Measurements from ENCODE around the gene PRCP. TPM values are rescaled to one million over a fixed set of nuclear protein-coding genes. Genes with fewer than 3 reads are reported as not detected.

PRCP gene
- total and polyA plus RNA-seq, 7 donors, result 11.5 to 23.5 (median 12.1) TPM

DNA sequence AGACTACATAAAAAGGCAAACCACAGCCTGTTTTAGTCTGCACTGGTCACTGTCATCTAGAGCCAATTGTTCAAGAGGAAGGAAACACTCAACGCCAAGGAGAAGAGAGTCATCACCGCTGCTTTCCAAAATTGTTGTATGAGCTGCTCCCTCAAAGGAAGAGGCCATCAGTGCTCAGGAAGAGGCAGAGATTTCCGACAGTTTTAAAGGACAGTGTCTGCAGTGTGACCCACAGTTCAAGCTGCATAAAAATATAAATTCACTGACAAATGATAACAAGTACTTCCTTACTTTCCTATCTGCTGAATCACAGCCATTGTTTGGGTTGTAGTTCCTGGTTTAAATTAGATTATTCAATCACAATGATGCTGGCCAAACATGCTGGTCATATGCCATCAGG, 16.4 kb downstream of the PRCP start:
- peak in 1 of 4 donors; percentile 39 for ATAC-seq
- H3K27ac ChIP-seq, result no peak overlapping the region
- no peaks in the 10 kb centered on the region for H3K27me3 ChIP-seq (ENCODE audit: insufficient read depth in 3 of 3, low read length in 2 of 3)
- H3K36me3 ChIP-seq (ENCODE audit: insufficient read depth in 1 of 2, low read depth in 1 of 2), result no peaks in the 10 kb centered on the region
- WGBS, 3 donors, result 60 to 81% (median 63%) methylated on average over 3 of the region's 3 CpGs
- TF ChIP-seq, protein P1, sequence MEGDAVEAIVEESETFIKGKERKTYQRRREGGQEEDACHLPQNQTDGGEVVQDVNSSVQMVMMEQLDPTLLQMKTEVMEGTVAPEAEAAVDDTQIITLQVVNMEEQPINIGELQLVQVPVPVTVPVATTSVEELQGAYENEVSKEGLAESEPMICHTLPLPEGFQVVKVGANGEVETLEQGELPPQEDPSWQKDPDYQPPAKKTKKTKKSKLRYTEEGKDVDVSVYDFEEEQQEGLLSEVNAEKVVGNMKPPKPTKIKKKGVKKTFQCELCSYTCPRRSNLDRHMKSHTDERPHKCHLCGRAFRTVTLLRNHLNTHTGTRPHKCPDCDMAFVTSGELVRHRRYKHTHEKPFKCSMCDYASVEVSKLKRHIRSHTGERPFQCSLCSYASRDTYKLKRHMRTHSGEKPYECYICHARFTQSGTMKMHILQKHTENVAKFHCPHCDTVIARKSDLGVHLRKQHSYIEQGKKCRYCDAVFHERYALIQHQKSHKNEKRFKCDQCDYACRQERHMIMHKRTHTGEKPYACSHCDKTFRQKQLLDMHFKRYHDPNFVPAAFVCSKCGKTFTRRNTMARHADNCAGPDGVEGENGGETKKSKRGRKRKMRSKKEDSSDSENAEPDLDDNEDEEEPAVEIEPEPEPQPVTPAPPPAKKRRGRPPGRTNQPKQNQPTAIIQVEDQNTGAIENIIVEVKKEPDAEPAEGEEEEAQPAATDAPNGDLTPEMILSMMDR (IDR thresholded peaks at IDR 0.05), result no peak
- intact Hi-C loops (cut with DNase I), result no loop called here
- H3K4me3 ChIP-seq, result no peak overlapping the region
- H3K9me3 ChIP-seq, result no peaks in the 10 kb centered on the region
- no peak for DNase-seq
- no peaks in the 10 kb centered on the region for H3K4me1 ChIP-seq

DNA sequence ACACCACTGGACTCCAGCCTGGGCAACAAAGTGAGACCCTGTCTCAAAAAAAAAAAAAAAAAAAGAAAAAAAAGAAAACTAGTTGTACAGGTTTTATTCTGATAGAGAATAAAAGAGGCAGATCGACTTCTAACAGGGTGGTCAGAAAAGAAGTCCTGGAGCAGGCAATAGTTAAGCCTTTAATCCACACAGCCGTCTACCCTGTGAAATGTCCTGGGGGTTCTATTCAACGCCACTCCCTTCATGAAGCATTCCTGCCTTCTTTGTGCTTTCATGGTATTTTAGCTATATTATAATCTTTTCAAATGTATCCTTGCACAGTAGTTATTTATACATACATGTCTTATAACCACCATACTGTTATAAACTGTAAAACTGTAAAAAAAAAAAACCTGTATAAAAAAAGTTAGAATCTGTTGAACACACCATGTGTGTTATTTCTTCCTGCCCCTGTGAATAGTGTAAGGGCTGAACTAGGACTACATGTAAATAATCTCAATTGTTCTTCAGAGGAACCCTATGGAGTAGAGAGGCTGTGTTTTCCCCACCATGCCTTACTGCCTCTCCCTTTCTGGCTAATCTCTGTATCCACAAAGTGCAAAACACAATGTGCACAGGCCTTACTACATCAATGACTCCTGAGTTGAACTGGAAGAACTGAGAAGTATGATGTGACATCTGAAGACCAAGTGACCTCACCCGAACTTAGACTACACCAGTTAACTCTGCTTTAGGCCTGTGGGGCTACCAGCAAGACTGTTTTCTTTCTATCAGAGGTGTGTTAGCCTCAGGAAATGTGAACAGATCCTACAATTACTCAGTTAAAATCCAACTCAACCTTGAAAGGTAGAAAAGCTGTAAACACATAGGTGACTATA, 25.3 kb downstream of the PRCP start:
- no peak overlapping the region for H3K27ac ChIP-seq
- intact Hi-C loops (cut with DNase I), result loop anchor here in 1 of 2 donors (5.0 kb wide), 1 partner anchor 52 kb away; no protein-coding TSS in a partner anchor
- H3K9me3 ChIP-seq, result no peaks in the 10 kb centered on the region
- ATAC-seq (no peak), DNase-seq (no peak)
- TF ChIP-seq, protein P1 (IDR thresholded peaks at IDR 0.05), result no peak
- H3K27me3 ChIP-seq (ENCODE audit: insufficient read depth in 3 of 3, low read length in 2 of 3), result no peaks in the 10 kb centered on the region
- peaks cover 0 to 2% of the 10 kb centered on the region in 2 donors for H3K36me3 ChIP-seq (ENCODE audit: insufficient read depth in 1 of 2, low read depth in 1 of 2)
- WGBS, 3 donors, result 85 to 86% (median 85%) methylated on average over 4 of the region's 4 CpGs
- no peak overlapping the region for H3K4me3 ChIP-seq
- H3K4me1 ChIP-seq, result peaks cover 6% of the 10 kb centered on the region

DNA sequence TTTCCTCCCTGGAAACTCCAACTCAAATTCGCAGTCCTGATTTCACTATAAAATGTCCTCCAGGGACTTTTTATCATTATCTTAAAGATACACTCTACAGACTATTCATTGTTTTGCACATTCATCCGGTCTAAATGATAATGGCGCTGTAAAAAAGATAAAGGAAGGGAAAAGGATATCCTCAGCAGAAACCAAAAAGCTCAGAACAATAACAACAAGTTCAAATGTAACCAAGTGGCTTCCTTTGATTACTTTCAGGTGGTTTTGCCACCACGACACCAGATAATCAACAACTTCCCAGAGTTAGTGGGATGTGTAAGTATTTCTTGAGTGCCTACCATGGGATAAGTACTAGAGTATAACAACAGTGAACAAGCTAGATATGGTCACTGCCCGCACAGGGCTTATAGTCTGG, 26.3 kb downstream of the PRCP start:
- H3K4me3 ChIP-seq, result no peak overlapping the region
- ATAC-seq, result no peak
- 69 to 79% (median 72%) methylated on average over 5 of the region's 5 CpGs for WGBS, 3 donors
- H3K27me3 ChIP-seq (ENCODE audit: insufficient read depth in 3 of 3, low read length in 2 of 3), result no peaks in the 10 kb centered on the region
- intact Hi-C loops (cut with DNase I), result loop anchor here in 1 of 2 donors (5.0 kb wide), 1 partner anchor 53 kb away; no protein-coding TSS in a partner anchor
- H3K36me3 ChIP-seq (ENCODE audit: insufficient read depth in 1 of 2, low read depth in 1 of 2), result peaks cover 0 to 2% of the 10 kb centered on the region in 2 donors
- H3K4me1 ChIP-seq, result peaks cover 6% of the 10 kb centered on the region
- no peak for DNase-seq
- no peak overlapping the region for H3K27ac ChIP-seq
- TF ChIP-seq, protein P1 (IDR thresholded peaks at IDR 0.05), result no peak
- H3K9me3 ChIP-seq, result no peaks in the 10 kb centered on the region

DNA sequence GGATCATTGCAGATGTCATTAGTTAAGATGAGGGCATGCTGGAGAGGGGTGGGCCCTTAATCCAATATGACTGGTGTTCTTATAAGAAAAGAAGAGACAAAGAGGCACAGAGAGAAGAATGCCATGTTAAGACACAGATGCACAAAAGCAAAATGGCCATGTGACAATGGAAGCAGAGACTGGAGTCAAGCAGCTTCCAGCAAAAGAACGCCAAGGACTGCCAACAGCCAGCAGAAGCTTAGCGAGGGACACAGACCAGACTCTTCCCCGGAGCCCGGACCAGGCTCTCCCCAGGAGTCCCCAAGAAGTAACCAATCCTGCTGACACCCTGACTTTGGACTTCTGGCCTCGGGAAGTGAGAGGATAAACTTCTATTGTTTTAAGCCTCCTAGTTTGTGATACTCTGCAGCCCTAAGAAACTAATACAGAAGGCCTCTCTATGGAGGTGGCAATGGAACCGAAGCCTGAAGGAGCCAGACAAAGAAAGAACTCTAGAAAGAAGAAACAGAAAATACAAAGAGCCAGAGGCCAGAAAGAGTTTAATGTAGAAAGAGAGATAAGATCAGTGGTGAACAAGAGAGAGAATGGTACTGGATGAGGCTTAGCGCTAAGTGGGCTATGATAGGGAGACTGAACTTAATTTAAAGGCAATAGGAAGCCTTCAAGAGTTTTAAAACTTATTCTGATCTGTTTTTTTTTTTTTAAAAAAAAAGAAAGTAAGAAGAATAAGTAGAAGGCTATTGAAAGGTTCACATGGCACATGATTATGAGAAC, 27.7 kb downstream of the PRCP start:
- no peak overlapping the region for H3K4me3 ChIP-seq
- DNase-seq (no peak), ATAC-seq (no peak)
- H3K27me3 ChIP-seq (ENCODE audit: insufficient read depth in 3 of 3, low read length in 2 of 3), result no peaks in the 10 kb centered on the region
- peaks cover 0 to 2% of the 10 kb centered on the region in 2 donors for H3K36me3 ChIP-seq (ENCODE audit: insufficient read depth in 1 of 2, low read depth in 1 of 2)
- TF ChIP-seq, protein P1 (IDR thresholded peaks at IDR 0.05), result no peak
- H3K27ac ChIP-seq, result no peak overlapping the region
- peaks cover 9% of the 10 kb centered on the region for H3K4me1 ChIP-seq
- WGBS, 3 donors, result 66 to 78% (median 70%) methylated on average over 7 of the region's 7 CpGs
- intact Hi-C loops (cut with DNase I), result loop anchor here in 1 of 2 donors (5.0 kb wide), 1 partner anchor 55 kb away; no protein-coding TSS in a partner anchor
- H3K9me3 ChIP-seq, result no peaks in the 10 kb centered on the region

Measured in psoas muscle (tissue), 8 donors.